Measurements from ENCODE around the gene SNCB.

DNA sequence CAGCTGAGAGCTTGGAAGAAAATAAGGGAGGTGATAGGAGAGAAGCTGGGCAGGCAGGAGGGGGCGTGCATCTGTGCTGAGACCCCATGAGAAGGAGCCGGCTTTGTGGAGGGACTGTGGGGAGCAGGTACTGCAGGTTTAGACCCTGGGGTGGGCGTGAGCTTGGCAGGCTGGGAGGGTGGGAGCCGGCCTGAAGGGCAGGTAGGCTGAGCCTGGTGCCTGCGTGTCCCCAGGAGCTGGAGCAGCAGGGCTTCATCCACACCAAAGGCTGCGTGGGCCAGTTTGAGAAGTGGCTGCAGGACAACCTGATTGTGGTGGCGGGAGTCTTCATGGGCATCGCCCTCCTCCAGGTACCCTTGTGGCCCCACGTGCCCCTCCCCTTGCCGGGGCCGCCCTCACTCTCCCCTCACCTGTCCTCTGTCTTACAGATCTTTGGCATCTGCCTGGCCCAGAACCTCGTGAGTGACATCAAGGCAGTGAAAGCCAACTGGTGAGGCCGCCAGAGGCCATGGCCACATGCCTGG is 26.2 kb upstream of the SNCB start:
- TF ChIP-seq, protein P1, sequence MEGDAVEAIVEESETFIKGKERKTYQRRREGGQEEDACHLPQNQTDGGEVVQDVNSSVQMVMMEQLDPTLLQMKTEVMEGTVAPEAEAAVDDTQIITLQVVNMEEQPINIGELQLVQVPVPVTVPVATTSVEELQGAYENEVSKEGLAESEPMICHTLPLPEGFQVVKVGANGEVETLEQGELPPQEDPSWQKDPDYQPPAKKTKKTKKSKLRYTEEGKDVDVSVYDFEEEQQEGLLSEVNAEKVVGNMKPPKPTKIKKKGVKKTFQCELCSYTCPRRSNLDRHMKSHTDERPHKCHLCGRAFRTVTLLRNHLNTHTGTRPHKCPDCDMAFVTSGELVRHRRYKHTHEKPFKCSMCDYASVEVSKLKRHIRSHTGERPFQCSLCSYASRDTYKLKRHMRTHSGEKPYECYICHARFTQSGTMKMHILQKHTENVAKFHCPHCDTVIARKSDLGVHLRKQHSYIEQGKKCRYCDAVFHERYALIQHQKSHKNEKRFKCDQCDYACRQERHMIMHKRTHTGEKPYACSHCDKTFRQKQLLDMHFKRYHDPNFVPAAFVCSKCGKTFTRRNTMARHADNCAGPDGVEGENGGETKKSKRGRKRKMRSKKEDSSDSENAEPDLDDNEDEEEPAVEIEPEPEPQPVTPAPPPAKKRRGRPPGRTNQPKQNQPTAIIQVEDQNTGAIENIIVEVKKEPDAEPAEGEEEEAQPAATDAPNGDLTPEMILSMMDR (IDR thresholded peaks at IDR 0.05), result no peak
- TF ChIP-seq ZFX (IDR thresholded peaks at IDR 0.05; ENCODE audit: borderline replicate concordance), result no peak

All from 22Rv1 (cell line).